ENCODE results near the gene PFDN6.
"Not testable (repeated sequence)": the region's sequence is repeated elsewhere in the genome, so short reads cannot be mapped to it uniquely, and the experiment has no call there.

Gene PFDN6

DNA sequence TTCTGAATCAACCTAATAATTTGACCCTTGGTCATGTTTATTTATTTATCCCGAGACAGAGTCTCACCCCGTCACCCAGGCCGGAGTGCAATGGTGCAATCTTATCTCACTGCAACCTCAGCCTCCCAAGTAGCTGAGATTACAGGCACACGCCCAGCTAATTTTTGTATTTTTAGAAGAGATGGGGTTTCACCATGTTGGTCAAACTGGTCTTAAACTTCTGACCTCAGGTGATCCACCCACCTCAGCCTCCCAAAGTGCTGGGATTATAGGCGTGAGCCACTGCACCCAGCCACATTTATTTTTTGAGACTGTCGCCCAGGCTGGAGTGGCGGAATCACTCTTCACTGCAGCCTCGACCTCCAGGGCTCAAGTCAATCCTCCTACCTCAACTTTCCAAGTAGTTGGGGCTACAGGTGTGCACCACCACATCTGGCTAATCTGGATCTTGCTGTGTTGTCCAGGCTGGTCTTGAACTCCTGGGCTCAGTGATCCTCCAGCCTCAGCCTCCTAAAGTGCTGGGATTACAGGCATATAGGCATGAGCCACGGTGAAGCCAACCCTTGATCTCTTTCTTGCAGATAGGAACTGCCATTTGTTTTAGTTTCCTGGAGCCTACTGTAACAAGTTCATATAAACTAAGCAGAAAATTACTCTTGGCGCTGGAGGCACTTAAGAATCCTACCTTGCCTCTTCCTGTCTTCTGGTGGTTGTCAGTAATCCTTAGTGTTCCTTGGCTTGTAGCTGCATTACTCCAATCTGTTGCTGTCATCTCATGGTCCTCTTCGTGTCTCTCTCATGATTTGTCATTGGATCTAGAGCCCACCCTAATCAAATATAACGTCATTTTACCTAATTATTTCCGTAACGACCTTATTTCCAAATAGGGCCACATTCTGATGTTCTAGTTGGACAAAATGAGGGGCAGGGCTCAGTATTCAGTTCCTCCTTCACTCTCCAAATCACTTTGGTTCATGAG, 15.2 kb upstream of the PFDN6 start:
- no peak overlapping the region for H3K4me3 ChIP-seq (ENCODE audit: low read length)
- H3K4me1 ChIP-seq (ENCODE audit: control insufficient read depth, insufficient read depth, low read length): no peaks in the 10 kb centered on the region; the same call in 1 of the 2 replicates
- no peak overlapping the region for H3K27ac ChIP-seq (ENCODE audit: low read length)
- DNase-seq (ENCODE audit: low read depth, low spot score): no peak
- WGBS (ENCODE audit: insufficient coverage, insufficient read length): 100% methylated on average over 3 of the region's 14 CpGs
- H3K9me3 ChIP-seq (ENCODE audit: control insufficient read depth, insufficient read depth, low read length): no peaks in the 10 kb centered on the region
- no peaks in the 10 kb centered on the region for H3K27me3 ChIP-seq (ENCODE audit: control insufficient read depth, insufficient read depth, low read length)
- H3K36me3 ChIP-seq (ENCODE audit: control insufficient read depth, insufficient read depth, low read length): peaks cover 14% of the 10 kb centered on the region

DNA sequence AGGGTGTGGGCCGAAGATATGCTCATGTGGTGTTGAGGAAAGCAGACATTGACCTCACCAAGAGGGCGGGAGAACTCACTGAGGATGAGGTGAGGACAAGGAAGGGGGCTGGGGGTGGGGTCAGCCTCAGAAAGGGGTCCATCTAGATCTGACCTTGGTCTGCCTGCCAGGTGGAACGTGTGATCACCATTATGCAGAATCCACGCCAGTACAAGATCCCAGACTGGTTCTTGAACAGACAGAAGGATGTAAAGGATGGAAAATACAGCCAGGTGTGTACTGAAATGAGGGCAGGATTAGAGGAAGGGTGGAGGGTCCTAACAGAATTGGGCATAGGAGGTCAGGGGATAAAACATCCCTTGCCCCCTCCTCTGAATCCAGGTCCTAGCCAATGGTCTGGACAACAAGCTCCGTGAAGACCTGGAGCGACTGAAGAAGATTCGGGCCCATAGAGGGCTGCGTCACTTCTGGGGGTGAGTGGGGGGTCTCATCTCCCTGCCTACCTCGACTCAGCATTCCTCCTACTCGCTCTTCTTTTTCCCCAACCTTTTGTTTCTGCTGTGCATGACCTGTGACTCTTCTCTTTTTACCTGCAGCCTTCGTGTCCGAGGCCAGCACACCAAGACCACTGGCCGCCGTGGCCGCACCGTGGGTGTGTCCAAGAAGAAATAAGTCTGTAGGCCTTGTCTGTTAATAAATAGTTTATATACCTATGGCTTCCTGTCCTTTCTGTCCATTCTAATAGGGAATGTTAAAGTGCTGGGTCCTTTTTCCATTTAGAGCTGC, 13.4 kb upstream of the PFDN6 start:
- H3K36me3 ChIP-seq (ENCODE audit: control insufficient read depth, insufficient read depth, low read length): peaks cover 24% of the 10 kb centered on the region
- WGBS (ENCODE audit: insufficient coverage, insufficient read length): no CpG with 5 or more reads among the region's 16 CpGs
- not testable (repeated sequence) for DNase-seq (ENCODE audit: low read depth, low spot score); H3K9me3 ChIP-seq (ENCODE audit: control insufficient read depth, insufficient read depth, low read length); H3K4me3 ChIP-seq (ENCODE audit: low read length); H3K27me3 ChIP-seq (ENCODE audit: control insufficient read depth, insufficient read depth, low read length); H3K27ac ChIP-seq (ENCODE audit: low read length); H3K4me1 ChIP-seq (ENCODE audit: control insufficient read depth, insufficient read depth, low read length)

DNA sequence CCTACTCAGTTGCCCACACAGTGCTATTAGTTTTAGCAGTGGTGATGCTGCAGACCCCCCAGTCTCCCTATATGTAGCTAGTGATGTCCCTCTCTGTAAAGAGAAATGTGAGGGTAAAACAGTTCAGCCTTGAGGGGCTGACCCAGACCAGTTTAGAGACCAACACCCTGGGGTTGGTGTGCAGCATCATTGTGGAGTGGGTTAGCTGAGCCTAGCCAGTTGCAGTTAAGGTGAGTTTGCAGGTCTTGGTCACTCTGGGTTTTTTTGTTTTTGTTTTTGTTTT, 12.9 kb upstream of the PFDN6 start:
- peak overlapping the region; percentile 41; the same call in 1 of the 2 replicates for H3K4me3 ChIP-seq (ENCODE audit: low read length)
- no peak for DNase-seq (ENCODE audit: low read depth, low spot score)
- H3K36me3 ChIP-seq (ENCODE audit: control insufficient read depth, insufficient read depth, low read length): peaks cover 24% of the 10 kb centered on the region
- H3K4me1 ChIP-seq (ENCODE audit: control insufficient read depth, insufficient read depth, low read length): peaks cover 1% of the 10 kb centered on the region; the same call in 1 of the 2 replicates
- no peak overlapping the region for H3K27ac ChIP-seq (ENCODE audit: low read length)
- no peaks in the 10 kb centered on the region for H3K27me3 ChIP-seq (ENCODE audit: control insufficient read depth, insufficient read depth, low read length)
- no peaks in the 10 kb centered on the region for H3K9me3 ChIP-seq (ENCODE audit: control insufficient read depth, insufficient read depth, low read length)

DNA sequence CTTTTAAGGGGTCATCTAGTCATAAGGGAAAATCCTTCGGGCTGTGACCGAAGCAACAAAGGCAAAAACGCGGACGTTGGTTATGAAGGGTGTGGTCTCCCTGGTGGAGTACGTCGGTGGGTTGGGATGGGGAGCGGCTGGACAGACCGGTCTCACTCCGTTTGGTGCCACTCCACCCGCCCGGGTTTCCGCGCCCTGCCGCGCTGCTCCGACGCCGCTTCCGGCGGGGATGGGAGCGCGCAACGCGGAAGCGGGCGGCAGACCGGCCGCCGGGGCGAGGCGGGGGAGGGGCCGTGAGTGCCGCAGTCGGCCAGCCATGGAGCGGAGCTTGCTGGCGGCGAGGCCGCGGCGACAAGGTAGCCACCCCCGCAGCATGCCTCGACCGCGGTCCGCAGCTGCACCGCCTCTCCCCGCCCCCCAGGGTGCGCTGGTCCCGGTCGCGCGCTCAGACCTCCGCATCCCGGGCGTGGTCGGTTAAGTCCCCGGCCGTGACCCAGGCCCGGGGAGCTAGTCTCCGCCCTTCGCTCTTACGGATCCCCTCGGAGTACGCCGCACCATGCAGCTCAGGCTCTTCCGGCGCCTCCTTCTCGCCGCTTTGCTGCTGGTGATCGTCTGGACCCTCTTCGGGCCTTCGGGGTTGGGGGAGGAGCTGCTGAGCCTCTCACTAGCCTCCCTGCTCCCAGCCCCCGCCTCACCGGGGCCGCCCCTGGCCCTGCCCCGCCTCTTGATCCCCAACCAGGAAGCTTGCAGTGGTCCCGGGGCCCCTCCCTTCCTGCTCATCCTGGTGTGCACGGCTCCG, 12.3 kb upstream of the PFDN6 start, which contains the start of gene B3GALT4:
Gene B3GALT4 (plus strand): TSS at position 260 of the 799 bp plus-strand sequence. CDS start 297 bp downstream, at position 557.
- no peak for DNase-seq (ENCODE audit: low read depth, low spot score)
- H3K9me3 ChIP-seq (ENCODE audit: control insufficient read depth, insufficient read depth, low read length): no peaks in the 10 kb centered on the region
- H3K4me1 ChIP-seq (ENCODE audit: control insufficient read depth, insufficient read depth, low read length): peaks cover 1% of the 10 kb centered on the region; the same call in 1 of the 2 replicates
- H3K4me3 ChIP-seq (ENCODE audit: low read length): peak within 1 kb of the TSS; percentile 41; the same call in 1 of the 2 replicates
- no peaks in the 10 kb centered on the region for H3K27me3 ChIP-seq (ENCODE audit: control insufficient read depth, insufficient read depth, low read length)
- no peak within 1 kb of the TSS for H3K27ac ChIP-seq (ENCODE audit: low read length)
- peaks cover 24% of the 10 kb centered on the region for H3K36me3 ChIP-seq (ENCODE audit: control insufficient read depth, insufficient read depth, low read length)
- no CpG with 5 or more reads among the region's 80 CpGs for WGBS (ENCODE audit: insufficient coverage, insufficient read length)

DNA sequence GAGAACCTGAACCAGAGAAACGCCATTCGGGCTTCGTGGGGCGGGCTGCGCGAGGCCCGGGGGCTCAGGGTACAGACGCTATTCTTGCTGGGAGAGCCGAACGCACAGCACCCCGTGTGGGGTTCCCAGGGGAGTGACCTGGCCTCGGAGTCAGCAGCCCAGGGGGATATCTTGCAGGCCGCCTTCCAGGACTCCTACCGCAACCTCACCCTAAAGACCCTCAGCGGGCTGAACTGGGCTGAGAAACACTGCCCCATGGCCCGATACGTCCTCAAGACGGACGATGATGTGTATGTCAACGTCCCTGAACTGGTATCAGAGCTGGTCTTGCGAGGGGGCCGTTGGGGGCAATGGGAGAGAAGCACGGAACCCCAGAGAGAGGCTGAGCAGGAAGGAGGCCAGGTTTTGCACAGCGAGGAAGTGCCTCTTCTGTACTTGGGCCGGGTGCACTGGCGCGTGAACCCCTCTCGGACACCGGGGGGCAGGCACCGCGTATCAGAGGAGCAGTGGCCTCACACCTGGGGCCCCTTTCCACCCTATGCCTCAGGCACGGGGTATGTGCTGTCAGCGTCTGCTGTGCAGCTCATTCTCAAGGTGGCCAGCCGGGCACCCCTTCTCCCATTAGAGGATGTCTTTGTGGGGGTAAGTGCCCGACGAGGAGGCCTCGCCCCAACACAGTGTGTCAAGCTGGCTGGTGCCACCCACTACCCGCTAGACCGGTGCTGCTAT, 11.6 kb upstream of the PFDN6 start:
- no peak for DNase-seq (ENCODE audit: low read depth, low spot score)
- peak overlapping the region; percentile 41; the same call in 1 of the 2 replicates for H3K4me3 ChIP-seq (ENCODE audit: low read length)
- H3K4me1 ChIP-seq (ENCODE audit: control insufficient read depth, insufficient read depth, low read length): peaks cover 1% of the 10 kb centered on the region; the same call in 1 of the 2 replicates
- no peaks in the 10 kb centered on the region for H3K9me3 ChIP-seq (ENCODE audit: control insufficient read depth, insufficient read depth, low read length)
- H3K36me3 ChIP-seq (ENCODE audit: control insufficient read depth, insufficient read depth, low read length): peaks cover 24% of the 10 kb centered on the region
- no peaks in the 10 kb centered on the region for H3K27me3 ChIP-seq (ENCODE audit: control insufficient read depth, insufficient read depth, low read length)
- H3K27ac ChIP-seq (ENCODE audit: low read length): no peak overlapping the region
- WGBS (ENCODE audit: insufficient coverage, insufficient read length): no CpG with 5 or more reads among the region's 39 CpGs

DNA sequence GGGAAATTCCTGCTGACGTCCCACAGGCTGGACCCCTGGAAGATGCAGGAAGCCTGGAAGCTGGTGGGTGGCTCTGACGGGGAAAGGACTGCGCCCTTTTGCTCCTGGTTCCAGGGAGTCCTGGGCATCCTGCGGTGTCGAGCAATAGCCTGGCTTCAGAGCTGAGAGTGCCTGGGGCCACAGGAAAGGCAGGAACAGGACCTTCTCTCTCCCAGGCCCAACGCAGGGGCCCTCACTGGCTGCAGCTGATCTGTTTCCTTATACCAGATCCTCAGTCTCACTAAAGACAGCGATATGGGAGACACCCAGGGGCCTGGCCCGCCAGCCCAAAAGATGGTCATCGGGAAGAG, 11.0 kb upstream of the PFDN6 start:
- Histone ChIP-seq H3K27me3 (ENCODE audit: control insufficient read depth, insufficient read depth, low read length) (no peaks in the 10 kb centered on the region), H3K27ac (ENCODE audit: low read length) (no peak overlapping the region), H3K4me1 (ENCODE audit: control insufficient read depth, insufficient read depth, low read length) (peaks cover 1% of the 10 kb centered on the region; the same call in 1 of the 2 replicates), H3K9me3 (ENCODE audit: control insufficient read depth, insufficient read depth, low read length) (no peaks in the 10 kb centered on the region), H3K4me3 (ENCODE audit: low read length) (no peak overlapping the region), H3K36me3 (ENCODE audit: control insufficient read depth, insufficient read depth, low read length) (peaks cover 24% of the 10 kb centered on the region)
- WGBS (ENCODE audit: insufficient coverage, insufficient read length): no CpG with 5 or more reads among the region's 9 CpGs
- DNase-seq (ENCODE audit: low read depth, low spot score): no peak

DNA sequence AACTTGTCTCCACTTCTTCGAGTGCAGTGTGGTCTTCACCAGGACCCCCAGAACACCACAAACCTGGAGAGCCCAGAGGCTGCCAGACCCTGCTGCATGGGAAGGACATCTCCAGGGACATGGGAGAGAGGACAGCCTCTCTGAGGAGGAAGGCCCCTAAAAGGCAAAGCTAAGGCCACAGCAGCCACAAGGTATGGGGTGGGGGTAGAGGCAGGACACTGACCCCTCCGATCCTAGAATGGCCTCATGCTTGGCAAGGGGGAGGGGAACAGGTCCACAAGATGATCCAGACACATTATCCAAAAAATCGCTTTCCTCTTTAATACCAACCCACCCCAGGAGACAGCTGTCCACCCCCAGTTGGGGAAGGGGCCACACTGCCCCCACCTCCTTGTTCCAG, 10.6 kb upstream of the PFDN6 start:
- Histone ChIP-seq H3K4me1 (ENCODE audit: control insufficient read depth, insufficient read depth, low read length) (peaks cover 1% of the 10 kb centered on the region; the same call in 1 of the 2 replicates), H3K9me3 (ENCODE audit: control insufficient read depth, insufficient read depth, low read length) (no peaks in the 10 kb centered on the region), H3K27ac (ENCODE audit: low read length) (no peak overlapping the region), H3K4me3 (ENCODE audit: low read length) (no peak overlapping the region), H3K27me3 (ENCODE audit: control insufficient read depth, insufficient read depth, low read length) (no peaks in the 10 kb centered on the region), H3K36me3 (ENCODE audit: control insufficient read depth, insufficient read depth, low read length) (peaks cover 24% of the 10 kb centered on the region)
- WGBS (ENCODE audit: insufficient coverage, insufficient read length): no CpG with 5 or more reads among the region's 3 CpGs
- no peak for DNase-seq (ENCODE audit: low read depth, low spot score)

DNA sequence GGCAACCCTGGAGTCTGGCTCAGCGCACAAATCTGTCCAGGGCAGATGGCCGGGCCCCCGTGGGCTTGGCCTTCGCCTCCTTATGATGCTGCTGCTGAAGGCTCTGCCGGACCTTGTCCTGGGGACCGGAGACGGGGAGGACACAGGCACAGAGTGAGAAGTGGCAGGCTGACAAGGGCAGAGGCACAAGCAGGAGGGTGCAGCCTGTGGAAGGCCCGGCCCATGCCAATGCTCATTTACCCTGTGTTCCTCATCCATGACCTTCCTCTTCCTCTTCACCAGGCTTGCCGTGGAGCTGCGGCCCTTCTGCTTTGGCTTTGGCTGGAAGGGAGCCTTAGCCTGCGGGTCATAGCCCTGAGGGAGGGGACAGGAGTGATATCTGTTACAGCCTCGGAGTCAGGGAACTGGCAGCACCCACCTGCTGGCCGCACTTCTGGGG, 10.1 kb upstream of the PFDN6 start:
- Histone ChIP-seq H3K9me3 (ENCODE audit: control insufficient read depth, insufficient read depth, low read length) (no peaks in the 10 kb centered on the region), H3K4me1 (ENCODE audit: control insufficient read depth, insufficient read depth, low read length) (peaks cover 1% of the 10 kb centered on the region; the same call in 1 of the 2 replicates), H3K36me3 (ENCODE audit: control insufficient read depth, insufficient read depth, low read length) (peaks cover 20% of the 10 kb centered on the region), H3K27me3 (ENCODE audit: control insufficient read depth, insufficient read depth, low read length) (no peaks in the 10 kb centered on the region), H3K27ac (ENCODE audit: low read length) (no peak overlapping the region), H3K4me3 (ENCODE audit: low read length) (no peak overlapping the region)
- DNase-seq (ENCODE audit: low read depth, low spot score): no peak
- no CpG with 5 or more reads among the region's 13 CpGs for WGBS (ENCODE audit: insufficient coverage, insufficient read length)

DNA sequence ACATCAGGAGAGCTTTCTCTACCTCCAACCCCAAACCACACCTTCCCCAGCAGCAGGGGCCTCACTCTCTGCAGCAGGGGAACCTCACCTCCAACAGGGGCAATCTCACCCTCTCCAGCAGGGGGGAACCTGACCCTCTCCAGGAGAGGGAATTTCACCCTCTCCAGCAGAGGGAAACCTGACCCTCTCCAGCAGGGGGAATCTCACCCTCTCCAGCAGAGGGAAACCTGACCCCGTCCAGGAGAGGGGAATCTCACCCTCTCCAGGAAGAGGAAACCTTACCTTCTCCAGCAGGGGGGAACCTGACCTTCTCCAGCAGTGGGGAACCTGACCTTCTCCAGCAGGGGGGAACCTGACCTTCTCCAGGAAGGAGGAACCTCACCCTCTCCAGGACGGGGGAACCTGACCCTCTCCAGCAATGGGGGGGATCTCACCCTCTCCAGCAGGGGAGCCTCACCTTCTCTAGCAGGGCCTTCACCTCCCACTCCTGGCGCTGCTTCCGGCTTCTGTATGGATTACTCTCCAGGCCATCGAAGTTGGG, 9.4 kb upstream of the PFDN6 start:
- Histone ChIP-seq H3K4me3 (ENCODE audit: low read length) (no peak overlapping the region), H3K4me1 (ENCODE audit: control insufficient read depth, insufficient read depth, low read length) (peaks cover 1% of the 10 kb centered on the region; the same call in 1 of the 2 replicates), H3K9me3 (ENCODE audit: control insufficient read depth, insufficient read depth, low read length) (no peaks in the 10 kb centered on the region), H3K27me3 (ENCODE audit: control insufficient read depth, insufficient read depth, low read length) (no peaks in the 10 kb centered on the region), H3K27ac (ENCODE audit: low read length) (no peak overlapping the region), H3K36me3 (ENCODE audit: control insufficient read depth, insufficient read depth, low read length) (peaks cover 20% of the 10 kb centered on the region)
- WGBS (ENCODE audit: insufficient coverage, insufficient read length): no CpG with 5 or more reads among the region's 5 CpGs
- no peak for DNase-seq (ENCODE audit: low read depth, low spot score)
